Neural progenitor cell (in vitro differentiated cells): ENCODE results near the gene GPR132. TPM values are rescaled to one million over a fixed set of nuclear protein-coding genes. Genes with fewer than 3 reads are reported as not detected.

Experiments
- DNase-seq: peaks from one replicate; pipeline ENCODE4 v3.0.0-alpha.2; 2016; ENCODE audit warnings: low spot score
- H2AFZ ChIP-seq: fragments of 200-600 bp; sonication (generic); replicated peaks from 2 replicates; pipeline ENCODE4 v1.6.1; 2016; ENCODE audit warnings: antibody characterized with exemption
- H3F3A ChIP-seq: fragments of 200-600 bp; sonication (generic); 2 replicates; pipeline ENCODE4 v1.6.1; 2016; ENCODE audit warnings: antibody characterized with exemption, low read depth
- H3K27ac ChIP-seq: fragments of 200-600 bp; sonication (generic); 2 replicates; pipeline ENCODE4 v1.5.1; 2016; ENCODE audit warnings: mild to moderate bottlenecking
- H3K27me3 ChIP-seq: fragments of 200-600 bp; sonication (generic); 2 replicates; pipeline ENCODE4 v1.6.1; 2016; ENCODE audit warnings: mild to moderate bottlenecking, moderate library complexity
- H3K36me3 ChIP-seq: fragments of 200-600 bp; sonication (generic); 2 replicates; pipeline ENCODE4 v1.5.1; 2016
- H3K4me1 ChIP-seq: fragments of 200-600 bp; sonication (generic); 2 replicates; pipeline ENCODE4 v1.6.1; 2016; ENCODE audit warnings: mixed run types
- H3K4me2 ChIP-seq: fragments of 200-600 bp; sonication (generic); 2 replicates; pipeline ENCODE4 v1.6.1; 2016
- H3K4me3 ChIP-seq: fragments of 200-600 bp; sonication (generic); 2 replicates; pipeline ENCODE4 v1.5.1; 2016
- H3K79me2 ChIP-seq: fragments of 200-600 bp; sonication (generic); 2 replicates; pipeline ENCODE4 v1.6.1; 2016; ENCODE audit warnings: low read depth
- H3K9ac ChIP-seq: fragments of 200-600 bp; sonication (generic); 2 replicates; pipeline ENCODE4 v1.6.1; 2016
- H3K9me3 ChIP-seq: fragments of 200-600 bp; sonication (generic); 2 replicates; pipeline ENCODE4 v1.5.1; 2016; ENCODE audit warnings: low read depth
- H4K20me1 ChIP-seq: fragments of 200-600 bp; sonication (generic); 2 replicates; pipeline ENCODE4 v1.6.1; 2016; ENCODE audit warnings: low read depth
- H3K27ac Mint-ChIP-seq: 3 replicates; pipeline ENCODE4 v1.8.0; 2021; ENCODE audit warnings: mixed read lengths
- H3K27me3 Mint-ChIP-seq: 2 replicates; pipeline ENCODE4 v1.8.0; 2022; ENCODE audit warnings: low read depth, mild to moderate bottlenecking, inconsistent platforms, moderate library complexity, mixed read lengths; ENCODE audit not compliant: insufficient read depth
- H3K36me3 Mint-ChIP-seq: 3 replicates; pipeline ENCODE4 v1.8.0; 2021; ENCODE audit warnings: mixed read lengths
- H3K4me1 Mint-ChIP-seq: 3 replicates; pipeline ENCODE4 v1.8.0; 2021; ENCODE audit warnings: mixed read lengths
- H3K4me3 Mint-ChIP-seq: 3 replicates; pipeline ENCODE4 v1.8.0; 2021; ENCODE audit warnings: mild to moderate bottlenecking, moderate library complexity, mixed read lengths
- H3K9me3 Mint-ChIP-seq: 3 replicates; pipeline ENCODE4 v1.8.0; 2020; ENCODE audit warnings: mixed read lengths
- CTCF ChIP-seq: fragments of 200-600 bp; sonication (generic); IDR thresholded peaks from 2 replicates; pipeline ENCODE4 v1.5.1; 2017; ENCODE audit warnings: antibody characterized with exemption, mild to moderate bottlenecking
- EZH2 ChIP-seq: fragments of 200-600 bp; sonication (generic); IDR thresholded peaks from 2 replicates; pipeline ENCODE4 v1.6.1; 2017; ENCODE audit warnings: antibody characterized with exemption, mild to moderate bottlenecking, moderate library complexity
- EZH2phosphoT487 ChIP-seq: fragments of 200-600 bp; sonication (generic); IDR thresholded peaks from 2 replicates; pipeline ENCODE4 v1.6.1; 2017; ENCODE audit warnings: antibody characterized with exemption
- total RNA-seq: library from RNA; depleted of rRNA; stranded (reverse); fragments of >200 nt; gene quantifications from 2 replicates; pipeline ENCODE4 v1.2.3, GENCODE V29; 2015; ENCODE audit warnings: low replicate concordance

Gene GPR132
- total RNA-seq, 1 donor from 2014 or later, result 0.51 TPM

GRCh38 chr14:105007593-105008264 is 57.5 kb downstream of the GPR132 start:
- Mint-ChIP-seq H3K4me1 (peaks cover 10% of the 10 kb centered on the region), H3K4me3 (no peak overlapping the region), H3K36me3 (peaks cover 8% of the 10 kb centered on the region), H3K9me3 (no peaks in the 10 kb centered on the region), H3K27me3 (peaks cover 2% of the 10 kb centered on the region), H3K27ac (no peak overlapping the region)
- no peaks in the 10 kb centered on the region for H3K27me3 ChIP-seq
- H3K79me2 ChIP-seq, result peaks cover 47% of the 10 kb centered on the region
- TF ChIP-seq CTCF, result no peak
- no peak for TF ChIP-seq EZH2
- TF ChIP-seq EZH2phosphoT487, result no peak
- H3K4me3 ChIP-seq, result no peak overlapping the region
- H3K4me2 ChIP-seq, result no peak overlapping the region
- H3F3A ChIP-seq, result peaks cover 24% of the 10 kb centered on the region
- no peak overlapping the region for H3K9ac ChIP-seq
- H2AFZ ChIP-seq, result no peak overlapping the region
- H3K4me1 ChIP-seq, result no peaks in the 10 kb centered on the region
- H3K27ac ChIP-seq, result peak overlapping the region; percentile 53
- peaks cover 64% of the 10 kb centered on the region for H4K20me1 ChIP-seq
- H3K9me3 ChIP-seq, result no peaks in the 10 kb centered on the region
- no peaks in the 10 kb centered on the region for H3K36me3 ChIP-seq
- DNase-seq, result no peak

DNA sequence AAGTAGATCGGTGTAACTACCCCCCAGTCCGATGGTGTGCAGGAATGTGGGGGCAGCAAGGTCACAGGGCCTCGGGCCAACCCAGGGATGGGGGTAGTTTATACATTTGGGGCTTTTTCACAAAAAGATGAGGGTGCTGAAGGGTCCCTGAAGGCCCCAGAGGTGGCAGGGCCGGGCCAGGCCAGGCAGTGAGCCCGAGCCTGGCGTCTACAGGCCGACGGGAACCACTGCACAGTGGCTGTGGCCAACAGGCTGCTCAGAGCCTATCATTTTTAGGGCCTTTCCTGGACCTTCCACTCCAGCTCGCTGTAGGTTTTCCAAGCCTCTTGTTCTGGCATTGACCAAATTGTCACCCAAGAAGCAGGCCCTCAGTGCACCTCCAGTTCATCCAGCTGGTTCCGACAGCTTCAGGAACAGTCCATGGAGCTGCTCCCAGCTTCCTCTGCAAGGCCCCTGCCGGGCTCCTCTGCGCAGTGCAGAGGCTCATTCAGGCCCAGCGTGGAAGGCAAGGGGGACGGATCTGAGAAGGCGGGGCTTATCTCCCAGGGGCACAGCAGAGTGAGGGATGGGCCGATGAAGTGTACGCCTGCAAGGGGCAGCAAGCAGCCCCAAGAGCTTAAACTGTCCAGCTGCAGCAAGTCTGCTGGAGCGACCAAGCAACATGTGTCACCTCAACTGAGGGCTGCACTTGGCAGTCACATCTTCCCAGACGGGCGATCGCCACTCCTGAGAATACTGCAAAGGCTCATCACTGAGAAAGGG is 58.2 kb downstream of the GPR132 start:
- Histone ChIP-seq H3K27me3 (no peaks in the 10 kb centered on the region), H3K4me2 (no peak overlapping the region), H3K79me2 (peaks cover 40% of the 10 kb centered on the region), H3K36me3 (no peaks in the 10 kb centered on the region), H3F3A (peaks cover 21% of the 10 kb centered on the region), H2AFZ (no peak overlapping the region), H3K27ac (peak overlapping the region; percentile 53), H3K4me3 (no peak overlapping the region), H4K20me1 (peaks cover 57% of the 10 kb centered on the region), H3K9ac (no peak overlapping the region), H3K4me1 (no peaks in the 10 kb centered on the region), H3K9me3 (no peaks in the 10 kb centered on the region)
- Mint-ChIP-seq H3K36me3 (peaks cover 8% of the 10 kb centered on the region), H3K4me1 (peaks cover 5% of the 10 kb centered on the region), H3K9me3 (no peaks in the 10 kb centered on the region), H3K27ac (no peak overlapping the region), H3K27me3 (peaks cover 2% of the 10 kb centered on the region), H3K4me3 (peak overlapping the region; percentile 57)
- DNase-seq, result no peak
- no peak for TF ChIP-seq EZH2
- TF ChIP-seq CTCF, result no peak
- no peak for TF ChIP-seq EZH2phosphoT487

- peaks cover 31% of the 10 kb centered on the region for H3K79me2 ChIP-seq
- H3K27me3 Mint-ChIP-seq, result no peaks in the 10 kb centered on the region
- H3K4me3 Mint-ChIP-seq, result peak overlapping the region; percentile 57
- H3K4me2 ChIP-seq, result no peak overlapping the region
- no peaks in the 10 kb centered on the region for H3K9me3 ChIP-seq
- no peaks in the 10 kb centered on the region for H3K4me1 ChIP-seq
- H4K20me1 ChIP-seq, result peaks cover 48% of the 10 kb centered on the region
- no peaks in the 10 kb centered on the region for H3K27me3 ChIP-seq
- no peak overlapping the region for H3K27ac ChIP-seq
- no peak for DNase-seq
- H3K36me3 Mint-ChIP-seq, result peaks cover 8% of the 10 kb centered on the region
- peaks cover 21% of the 10 kb centered on the region for H3F3A ChIP-seq
- no peaks in the 10 kb centered on the region for H3K36me3 ChIP-seq
- H3K9ac ChIP-seq, result no peak overlapping the region
- no peak overlapping the region for H3K27ac Mint-ChIP-seq
- TF ChIP-seq EZH2 (no peak), EZH2phosphoT487 (no peak), CTCF (no peak)
- no peak overlapping the region for H3K4me3 ChIP-seq
- no peak overlapping the region for H2AFZ ChIP-seq
- H3K4me1 Mint-ChIP-seq, result peaks cover 2% of the 10 kb centered on the region
- H3K9me3 Mint-ChIP-seq, result no peaks in the 10 kb centered on the region
Observed at GRCh38 chr14:105005929-105006830, 59.0 kb downstream of the GPR132 start.
